Caco-2 (cell line): Measurements from ENCODE around the gene ZNF274. TPM values are rescaled to one million over a fixed set of nuclear protein-coding genes. Genes with fewer than 3 reads are reported as not detected.

Source experiments
- BruUV-seq: library from RNA; stranded (reverse); fragments of 400-500 nt; replicated peaks from 2 replicates; lab custom pipeline; 2021; lab: Mats Ljungman, UMichigan
- CTCF ChIA-PET: fragments of 300-600 bp; sonication (Branson Sonifier 250); formaldehyde crosslinking; loops from one replicate; lab custom pipeline; 2022; ENCODE audit warnings: antibody characterized with exemption; lab: Charles Lee
- POLR2A ChIA-PET: fragments of 300-600 bp; sonication (Branson Sonifier 250); formaldehyde crosslinking; loops from one replicate; lab custom pipeline; 2022; ENCODE audit warnings: antibody characterized with exemption; lab: Charles Lee
- DNase-seq, 2 experiments: peaks; one replicate each; pipeline versions ENCODE4 v3.0.0 to v3.0.0-alpha.2; 2020 to 2022
- H3K27me3 ChIP-seq: replicated peaks from 2 replicates; pipeline ENCODE4 v1.6.0; 2011; ENCODE audit warnings: low read length; ENCODE audit not compliant: control insufficient read depth, insufficient read depth
- H3K36me3 ChIP-seq: 2 replicates; pipeline ENCODE4 v1.5.1; 2011; ENCODE audit warnings: low read length; ENCODE audit not compliant: control insufficient read depth, insufficient read depth
- H3K4me1 ChIP-seq: fragments of 250-450 bp; sonication (Bioruptor Pico); 2 replicates; pipeline ENCODE4 v1.5.1; 2020; ENCODE audit warnings: mild to moderate bottlenecking
- H3K4me3 ChIP-seq: 2 replicates; pipeline ENCODE4 v1.5.1; 2011; ENCODE audit warnings: low read depth, mild to moderate bottlenecking, control low read depth, low read length
- H3K9me3 ChIP-seq: fragments of 250-450 bp; sonication (Bioruptor Pico); 2 replicates; pipeline ENCODE4 v1.5.1; 2020; ENCODE audit warnings: mild to moderate bottlenecking, moderate library complexity
- H3K27ac Mint-ChIP-seq: one replicate; pipeline ENCODE4 v1.8.0; 2022; ENCODE audit warnings: mixed read lengths; ENCODE audit not compliant: unreplicated experiment
- H3K27me3 Mint-ChIP-seq: one replicate; pipeline ENCODE4 v1.8.0; 2022; ENCODE audit warnings: mixed read lengths; ENCODE audit not compliant: insufficient read depth, unreplicated experiment
- H3K36me3 Mint-ChIP-seq: one replicate; pipeline ENCODE4 v1.8.0; 2022; ENCODE audit warnings: mild to moderate bottlenecking, mixed read lengths; ENCODE audit not compliant: insufficient read depth, unreplicated experiment
- H3K4me1 Mint-ChIP-seq: one replicate; pipeline ENCODE4 v1.8.0; 2022; ENCODE audit warnings: low read depth, mixed read lengths; ENCODE audit not compliant: unreplicated experiment
- H3K4me3 Mint-ChIP-seq: one replicate; pipeline ENCODE4 v1.8.0; 2022; ENCODE audit warnings: mild to moderate bottlenecking, moderate library complexity, mixed read lengths; ENCODE audit not compliant: unreplicated experiment
- H3K9me3 Mint-ChIP-seq: one replicate; pipeline ENCODE4 v1.8.0; 2022; ENCODE audit warnings: mixed read lengths; ENCODE audit not compliant: unreplicated experiment
- intact Hi-C: fragments of 100-400 bp; cut with micrococcal nuclease; formaldehyde crosslinking; loops from one replicate; pipeline ENCODE4 v1.10.0; 2022; ENCODE audit not compliant: unreplicated experiment
- total RNA-seq: library from RNA; stranded (reverse); gene quantifications from 2 replicates; pipeline ENCODE4 v1.2.3, GENCODE V29; 2022
- TF ChIP-seq, protein P1 (sequence below), 2 experiments: fragments of 200-600 bp in 1 of 2; IDR thresholded peaks; 1 replicate in 1 of 2; 2 replicates in 1 of 2; pipeline versions ENCODE4 v1.5.1 to v1.8.0; 2011 to 2022; ENCODE audit warnings: antibody characterized with exemption in 1 of 2, control low read depth in 1 of 2, inconsistent platforms in 1 of 2, low read depth in 1 of 2, low read length in 1 of 2, mild to moderate bottlenecking in 1 of 2, moderate library complexity in 1 of 2; ENCODE audit not compliant: insufficient read depth in 1 of 2, severe bottlenecking in 1 of 2, unreplicated experiment in 1 of 2

Gene ZNF274
- total RNA-seq, 1 experiment from 2014 or later = 19.9 TPM

- TF ChIP-seq, protein P1, sequence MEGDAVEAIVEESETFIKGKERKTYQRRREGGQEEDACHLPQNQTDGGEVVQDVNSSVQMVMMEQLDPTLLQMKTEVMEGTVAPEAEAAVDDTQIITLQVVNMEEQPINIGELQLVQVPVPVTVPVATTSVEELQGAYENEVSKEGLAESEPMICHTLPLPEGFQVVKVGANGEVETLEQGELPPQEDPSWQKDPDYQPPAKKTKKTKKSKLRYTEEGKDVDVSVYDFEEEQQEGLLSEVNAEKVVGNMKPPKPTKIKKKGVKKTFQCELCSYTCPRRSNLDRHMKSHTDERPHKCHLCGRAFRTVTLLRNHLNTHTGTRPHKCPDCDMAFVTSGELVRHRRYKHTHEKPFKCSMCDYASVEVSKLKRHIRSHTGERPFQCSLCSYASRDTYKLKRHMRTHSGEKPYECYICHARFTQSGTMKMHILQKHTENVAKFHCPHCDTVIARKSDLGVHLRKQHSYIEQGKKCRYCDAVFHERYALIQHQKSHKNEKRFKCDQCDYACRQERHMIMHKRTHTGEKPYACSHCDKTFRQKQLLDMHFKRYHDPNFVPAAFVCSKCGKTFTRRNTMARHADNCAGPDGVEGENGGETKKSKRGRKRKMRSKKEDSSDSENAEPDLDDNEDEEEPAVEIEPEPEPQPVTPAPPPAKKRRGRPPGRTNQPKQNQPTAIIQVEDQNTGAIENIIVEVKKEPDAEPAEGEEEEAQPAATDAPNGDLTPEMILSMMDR (IDR thresholded peaks at IDR 0.05; ENCODE audit: insufficient read depth in 1 of 2, low read depth in 1 of 2, low read length in 1 of 2, severe bottlenecking in 1 of 2, unreplicated experiment in 1 of 2) = no peak
- BruUV-seq = no TSS peak
- H3K36me3 Mint-ChIP-seq = peaks cover 8% of the 10 kb centered on the region
- H3K27me3 ChIP-seq = no peaks in the 10 kb centered on the region
- DNase-seq = no peak
- H3K36me3 ChIP-seq = no peaks in the 10 kb centered on the region
- intact Hi-C loops = no loop called here
- no peak overlapping the region for H3K4me3 Mint-ChIP-seq
- H3K27ac Mint-ChIP-seq = no peak overlapping the region
- no peak overlapping the region for H3K4me3 ChIP-seq
- ChIA-PET POLR2A (no interaction called here), CTCF (no interaction called here)
- H3K27me3 Mint-ChIP-seq = no peaks in the 10 kb centered on the region
- H3K4me1 ChIP-seq = no peaks in the 10 kb centered on the region
- peaks cover 53% of the 10 kb centered on the region for H3K9me3 Mint-ChIP-seq
- H3K4me1 Mint-ChIP-seq = no peaks in the 10 kb centered on the region
- H3K9me3 ChIP-seq = peaks cover 61% of the 10 kb centered on the region
These were observed 16.1 kb upstream of the ZNF274 start for GRCh38 chr19:58166708-58167280.

- intact Hi-C loops = no loop called here
- BruUV-seq = no TSS peak
- Mint-ChIP-seq H3K9me3 (peaks cover 46% of the 10 kb centered on the region), H3K4me1 (no peaks in the 10 kb centered on the region), H3K27me3 (no peaks in the 10 kb centered on the region), H3K36me3 (peaks cover 8% of the 10 kb centered on the region), H3K4me3 (no peak overlapping the region), H3K27ac (no peak overlapping the region)
- ChIA-PET POLR2A (no interaction called here), CTCF (no interaction called here)
- no peak for DNase-seq
- H3K9me3 ChIP-seq = peaks cover 54% of the 10 kb centered on the region
- no peaks in the 10 kb centered on the region for H3K27me3 ChIP-seq
- H3K4me1 ChIP-seq = no peaks in the 10 kb centered on the region
- H3K4me3 ChIP-seq = no peak overlapping the region
- TF ChIP-seq, protein P1 (IDR thresholded peaks at IDR 0.05; ENCODE audit: insufficient read depth in 1 of 2, low read depth in 1 of 2, low read length in 1 of 2, severe bottlenecking in 1 of 2, unreplicated experiment in 1 of 2) = no peak
- H3K36me3 ChIP-seq = no peaks in the 10 kb centered on the region
These were observed 12.0 kb upstream of the ZNF274 start for GRCh38 chr19:58170860-58171259.

DNA sequence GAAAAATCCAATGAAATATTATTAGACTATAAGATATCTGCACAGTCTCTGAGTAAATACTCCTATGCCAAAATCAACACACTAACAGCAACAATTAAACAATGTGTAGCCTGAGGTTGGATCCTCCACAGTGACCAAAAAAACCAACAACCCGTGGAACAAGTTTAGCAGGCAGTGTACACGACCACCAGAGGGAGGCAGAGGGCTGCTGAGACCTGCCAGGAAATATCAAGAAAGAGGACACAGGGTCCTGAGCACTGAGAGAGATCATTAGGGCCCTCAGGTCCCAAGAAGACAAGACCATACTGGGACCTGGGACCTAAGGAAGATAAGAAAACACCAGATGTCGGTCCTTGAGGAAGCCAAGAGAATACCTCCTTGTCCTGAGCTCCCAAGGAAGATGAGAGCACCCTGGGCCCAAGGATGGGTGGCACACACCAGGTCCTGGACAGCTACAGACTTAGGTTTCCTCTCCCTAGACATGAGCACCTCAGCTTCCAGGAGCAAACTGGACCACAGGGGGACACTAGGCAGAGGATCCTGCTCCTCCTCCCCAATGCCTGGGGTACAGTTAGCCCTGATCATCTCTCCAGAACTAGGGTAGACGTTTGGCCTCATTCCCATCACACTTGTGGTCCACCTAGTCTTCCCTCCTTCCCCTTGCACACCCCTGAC is 822 bp upstream of the ZNF274 start:
- TF ChIP-seq, protein P1 (IDR thresholded peaks at IDR 0.05; ENCODE audit: insufficient read depth in 1 of 2, low read depth in 1 of 2, low read length in 1 of 2, severe bottlenecking in 1 of 2, unreplicated experiment in 1 of 2) = peak; percentile 52 to 69
- intact Hi-C loops = loop anchor here (2.0 to 5.0 kb wide), 3 partner anchors 47 to 179 kb away; partner anchors contain the start of genes ZNF544, ZNF606 and ZNF8
- H3K36me3 Mint-ChIP-seq = peaks cover 79% of the 10 kb centered on the region
- peak overlapping the region; percentile 86 for H3K4me3 Mint-ChIP-seq
- no peaks in the 10 kb centered on the region for H3K4me1 Mint-ChIP-seq
- POLR2A ChIA-PET = interaction anchor here (1.7 kb wide), 1 partner anchor 181 kb away, joined by 4 read pairs; the partner anchor contains the start of gene ZNF497
- Histone ChIP-seq H3K4me3 (peak overlapping the region; percentile 72), H3K4me1 (0 out of 2 replicates have a peak, but pooled peaks cover 3% of the 10 kb centered on the region), H3K27me3 (no peaks in the 10 kb centered on the region), H3K36me3 (peaks cover 6% of the 10 kb centered on the region; the same call in 1 of the 2 replicates), H3K9me3 (peaks cover 65% of the 10 kb centered on the region)
- peak; percentile 69 to 70 for DNase-seq
- BruUV-seq = TSS peak; percentile 37
- H3K27ac Mint-ChIP-seq = peak overlapping the region; percentile 95
- H3K27me3 Mint-ChIP-seq = no peaks in the 10 kb centered on the region
- CTCF ChIA-PET = no interaction called here
- peaks cover 25% of the 10 kb centered on the region for H3K9me3 Mint-ChIP-seq
